Osteoblast (primary cell): Measurements from ENCODE around the gene R3HDM2. TPM values are rescaled to one million over a fixed set of nuclear protein-coding genes. Genes with fewer than 3 reads are reported as not detected.

Source experiments
- DNase-seq: peaks from one replicate; pipeline ENCODE4 v3.0.0; 2011; ENCODE audit warnings: low spot score, mixed read lengths; ENCODE audit not compliant: insufficient read length; ENCODE audit errors: missing footprints
- H2AFZ ChIP-seq: 2 replicates; pipeline ENCODE4 v1.6.0; 2011; ENCODE audit warnings: mild to moderate bottlenecking, low read length
- H3K27ac ChIP-seq: 2 replicates; pipeline ENCODE4 v1.5.1; 2011; ENCODE audit warnings: mild to moderate bottlenecking, low read depth, low read length, moderate library complexity
- H3K27me3 ChIP-seq: 2 replicates; pipeline ENCODE4 v1.6.0; 2012; ENCODE audit warnings: mild to moderate bottlenecking, control low read depth, inconsistent platforms, low read length, moderate library complexity; ENCODE audit not compliant: insufficient read depth
- H3K36me3 ChIP-seq: 2 replicates; pipeline ENCODE4 v1.5.1; 2011; ENCODE audit warnings: mild to moderate bottlenecking, low read length, control low read depth, moderate library complexity; ENCODE audit not compliant: insufficient read depth
- H3K4me1 ChIP-seq: 2 replicates; pipeline ENCODE4 v1.5.1; 2011; ENCODE audit warnings: mild to moderate bottlenecking, low read length, control low read depth, moderate library complexity; ENCODE audit not compliant: insufficient read depth
- H3K4me2 ChIP-seq: 2 replicates; pipeline ENCODE4 v1.6.0; 2011; ENCODE audit warnings: mild to moderate bottlenecking, low read length; ENCODE audit not compliant: insufficient read depth
- H3K4me3 ChIP-seq: fragments of 200-600 bp; sonication (generic); 3 replicates; pipeline ENCODE4 v1.5.1; 2012; ENCODE audit warnings: mild to moderate bottlenecking, low read length, inconsistent platforms; ENCODE audit not compliant: insufficient read depth
- H3K79me2 ChIP-seq: 2 replicates; pipeline ENCODE4 v1.6.0; 2012; ENCODE audit warnings: mild to moderate bottlenecking, low read length, control low read depth, inconsistent platforms; ENCODE audit not compliant: insufficient read depth
- H3K9me3 ChIP-seq: 2 replicates; pipeline ENCODE4 v1.5.1; 2011; ENCODE audit warnings: low read depth, low read length, control low read depth
- H4K20me1 ChIP-seq: 2 replicates; pipeline ENCODE4 v1.6.0; 2012; ENCODE audit warnings: mild to moderate bottlenecking, low read length, control low read depth; ENCODE audit not compliant: insufficient read depth
- total RNA-seq: library from RNA; depleted of rRNA; stranded (reverse); fragments of >200 nt; gene quantifications from 2 replicates; pipeline ENCODE4 v1.2.3, GENCODE V29; 2012
- TF ChIP-seq, protein P1 (sequence below): IDR thresholded peaks from 2 replicates; pipeline ENCODE4 v1.5.1; 2011; ENCODE audit warnings: mild to moderate bottlenecking, low read depth, low read length, moderate library complexity; ENCODE audit errors: extremely low read depth

Gene R3HDM2
- total RNA-seq, 1 donor = 23.2 TPM

DNA sequence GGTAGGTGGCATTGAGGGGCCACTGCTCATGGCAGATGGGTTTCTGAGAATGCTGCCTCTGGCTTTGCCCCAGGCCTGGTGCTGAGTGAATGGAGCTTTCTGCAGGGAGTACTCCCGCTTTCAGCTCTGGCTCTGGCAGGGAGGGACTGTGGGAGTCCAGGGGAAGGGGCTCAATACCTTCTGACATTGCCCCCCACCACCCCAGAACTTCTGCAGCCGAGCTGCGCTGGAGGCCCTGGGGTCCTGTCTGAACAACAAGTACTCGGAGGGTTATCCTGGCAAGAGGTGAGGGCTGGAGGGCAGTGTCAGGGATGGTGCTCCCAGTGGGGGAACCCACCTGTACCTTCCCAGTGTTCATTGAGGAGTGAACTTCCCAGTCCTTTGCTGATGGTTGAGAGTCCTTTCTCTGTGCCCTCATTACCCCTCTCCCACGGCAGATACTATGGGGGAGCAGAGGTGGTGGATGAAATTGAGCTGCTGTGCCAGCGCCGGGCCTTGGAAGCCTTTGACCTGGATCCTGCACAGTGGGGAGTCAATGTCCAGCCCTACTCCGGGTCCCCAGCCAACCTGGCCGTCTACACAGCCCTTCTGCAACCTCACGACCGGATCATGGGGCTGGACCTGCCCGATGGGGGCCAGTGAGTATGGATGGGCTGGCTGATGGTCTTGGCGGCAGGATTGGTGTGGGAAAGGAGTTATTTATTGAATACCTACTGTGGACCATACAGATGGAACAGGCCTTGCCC is 199.4 kb downstream of the R3HDM2 start:
- DNase-seq = peak; percentile 73
- Histone ChIP-seq H3K9me3 (no peaks in the 10 kb centered on the region), H3K27me3 (peaks cover 3% of the 10 kb centered on the region), H3K36me3 (peaks cover 37% of the 10 kb centered on the region), H3K4me3 (peak overlapping the region; percentile 84), H3K79me2 (peaks cover 38% of the 10 kb centered on the region), H3K27ac (peak overlapping the region; percentile 98), H3K4me1 (peaks cover 57% of the 10 kb centered on the region), H4K20me1 (peaks cover 45% of the 10 kb centered on the region), H3K4me2 (peak overlapping the region; percentile 96), H2AFZ (no peak overlapping the region)
- TF ChIP-seq, protein P1, sequence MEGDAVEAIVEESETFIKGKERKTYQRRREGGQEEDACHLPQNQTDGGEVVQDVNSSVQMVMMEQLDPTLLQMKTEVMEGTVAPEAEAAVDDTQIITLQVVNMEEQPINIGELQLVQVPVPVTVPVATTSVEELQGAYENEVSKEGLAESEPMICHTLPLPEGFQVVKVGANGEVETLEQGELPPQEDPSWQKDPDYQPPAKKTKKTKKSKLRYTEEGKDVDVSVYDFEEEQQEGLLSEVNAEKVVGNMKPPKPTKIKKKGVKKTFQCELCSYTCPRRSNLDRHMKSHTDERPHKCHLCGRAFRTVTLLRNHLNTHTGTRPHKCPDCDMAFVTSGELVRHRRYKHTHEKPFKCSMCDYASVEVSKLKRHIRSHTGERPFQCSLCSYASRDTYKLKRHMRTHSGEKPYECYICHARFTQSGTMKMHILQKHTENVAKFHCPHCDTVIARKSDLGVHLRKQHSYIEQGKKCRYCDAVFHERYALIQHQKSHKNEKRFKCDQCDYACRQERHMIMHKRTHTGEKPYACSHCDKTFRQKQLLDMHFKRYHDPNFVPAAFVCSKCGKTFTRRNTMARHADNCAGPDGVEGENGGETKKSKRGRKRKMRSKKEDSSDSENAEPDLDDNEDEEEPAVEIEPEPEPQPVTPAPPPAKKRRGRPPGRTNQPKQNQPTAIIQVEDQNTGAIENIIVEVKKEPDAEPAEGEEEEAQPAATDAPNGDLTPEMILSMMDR = no peak

DNA sequence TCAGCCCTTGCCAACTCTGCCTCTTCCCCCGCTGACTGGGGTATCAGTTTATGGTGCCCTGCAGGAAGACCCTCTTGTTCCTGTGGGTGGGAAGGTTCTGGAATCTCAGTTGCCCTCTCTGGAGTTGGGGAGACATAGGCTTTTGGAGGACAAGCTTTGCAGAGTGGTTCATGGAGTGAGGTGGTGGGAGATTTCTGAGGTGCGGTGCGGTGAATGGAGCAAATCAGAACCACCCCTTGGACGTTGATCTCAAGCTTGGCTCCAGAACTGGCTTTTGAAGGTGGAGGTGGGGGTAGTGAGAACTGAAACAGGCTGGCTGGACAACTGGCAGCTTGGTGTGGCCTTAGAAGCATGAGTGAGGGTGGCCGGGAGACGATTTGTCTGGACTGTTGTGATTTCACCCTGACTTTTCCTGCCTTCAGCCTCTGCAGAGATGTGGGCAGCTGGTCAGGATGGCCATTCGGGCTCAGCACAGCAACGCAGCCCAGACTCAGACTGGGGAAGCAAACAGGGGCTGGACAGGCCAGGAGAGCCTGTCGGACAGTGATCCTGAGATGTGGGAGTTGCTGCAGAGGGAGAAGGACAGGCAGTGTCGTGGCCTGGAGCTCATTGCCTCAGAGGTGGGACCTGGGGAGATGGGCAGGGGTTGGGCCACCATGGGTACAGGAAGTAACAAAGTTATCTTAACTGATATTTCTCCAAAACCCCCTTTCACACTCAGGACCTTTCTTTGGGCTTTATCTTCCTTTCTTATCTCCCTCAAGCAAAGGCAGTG is 200.3 kb downstream of the R3HDM2 start:
- Histone ChIP-seq H2AFZ (peak overlapping the region; percentile 52), H3K36me3 (peaks cover 37% of the 10 kb centered on the region), H3K4me2 (peak overlapping the region; percentile 96), H3K27me3 (no peaks in the 10 kb centered on the region), H3K9me3 (no peaks in the 10 kb centered on the region), H4K20me1 (peaks cover 42% of the 10 kb centered on the region), H3K4me1 (peaks cover 57% of the 10 kb centered on the region), H3K79me2 (peaks cover 38% of the 10 kb centered on the region), H3K27ac (peak overlapping the region; percentile 98), H3K4me3 (peak overlapping the region; percentile 84)
- TF ChIP-seq, protein P1 = no peak
- no peak for DNase-seq

DNA sequence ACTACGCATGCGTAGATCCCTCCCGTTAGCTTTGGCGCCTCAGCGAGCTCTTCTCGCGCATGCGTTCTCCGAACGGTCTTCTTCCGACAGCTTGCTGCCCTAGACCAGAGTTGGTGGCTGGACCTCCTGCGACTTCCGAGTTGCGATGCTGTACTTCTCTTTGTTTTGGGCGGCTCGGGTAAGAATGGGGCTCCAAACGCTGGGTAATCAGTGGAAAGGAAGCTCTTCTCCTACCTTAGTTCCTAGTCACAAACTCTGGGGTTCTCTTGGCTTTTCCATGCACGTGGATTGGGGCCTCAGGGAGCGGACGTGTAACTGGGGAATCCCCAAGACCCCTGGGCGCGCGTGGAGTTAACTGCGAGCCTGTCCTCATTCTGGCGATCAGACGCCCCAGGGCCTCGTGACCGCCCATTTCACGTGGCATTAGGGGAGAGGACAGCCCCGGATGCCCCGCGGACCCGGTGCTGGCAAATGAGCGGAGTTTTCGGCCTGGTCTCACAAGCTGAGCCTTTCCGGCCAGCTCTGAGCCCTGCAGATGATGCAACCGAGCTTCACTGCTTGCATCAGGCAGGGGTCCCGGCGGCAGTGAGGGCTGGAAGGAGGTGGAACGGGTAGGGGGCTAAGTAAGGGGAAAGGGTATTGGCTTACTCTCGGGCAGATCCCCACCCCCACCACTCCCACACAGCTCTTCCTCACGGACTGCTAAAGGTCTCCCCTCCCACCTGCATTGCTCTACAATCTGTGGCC is 201.0 kb downstream of the R3HDM2 start, which contains the start of gene SHMT2:
Gene SHMT2, plus strand, starts transcription at position 78 of the 747 bp plus-strand sequence. Its CDS starts 68 bp downstream, at position 146.
- peaks cover 35% of the 10 kb centered on the region for H4K20me1 ChIP-seq
- H2AFZ ChIP-seq = peak within 1 kb of the TSS; percentile 60
- peaks cover 54% of the 10 kb centered on the region for H3K4me1 ChIP-seq
- peaks cover 36% of the 10 kb centered on the region for H3K36me3 ChIP-seq
- H3K27me3 ChIP-seq = no peaks in the 10 kb centered on the region
- TF ChIP-seq, protein P1 = no peak
- H3K4me2 ChIP-seq = peak within 1 kb of the TSS; percentile 96
- no peaks in the 10 kb centered on the region for H3K9me3 ChIP-seq
- H3K79me2 ChIP-seq = peaks cover 38% of the 10 kb centered on the region
- H3K4me3 ChIP-seq = peak within 1 kb of the TSS; percentile 84
- DNase-seq = peak; percentile 99
- H3K27ac ChIP-seq = peak within 1 kb of the TSS; percentile 98
